Fibroblast of lung (primary cell): Measurements from ENCODE around the gene SRC.

ENCODE experiments used
- EZH2 ChIP-seq: IDR thresholded peaks from 2 replicates; pipeline ENCODE4 v1.5.1; 2012; ENCODE audit warnings: low read length, control low read depth, mild to moderate bottlenecking; ENCODE audit errors: missing control alignments
- TF ChIP-seq, protein P1 (sequence below), 2 donors: IDR thresholded peaks in 1 of 2; conservative IDR thresholded peaks in 1 of 2; 1 replicate in 1 of 2; 2 replicates in 1 of 2; pipeline ENCODE4 v1.5.1; 2011 to 2012; ENCODE audit warnings: low read length in 2 of 2, control low read depth in 1 of 2, inconsistent platforms in 1 of 2, low read depth in 1 of 2, mild to moderate bottlenecking in 1 of 2

DNA sequence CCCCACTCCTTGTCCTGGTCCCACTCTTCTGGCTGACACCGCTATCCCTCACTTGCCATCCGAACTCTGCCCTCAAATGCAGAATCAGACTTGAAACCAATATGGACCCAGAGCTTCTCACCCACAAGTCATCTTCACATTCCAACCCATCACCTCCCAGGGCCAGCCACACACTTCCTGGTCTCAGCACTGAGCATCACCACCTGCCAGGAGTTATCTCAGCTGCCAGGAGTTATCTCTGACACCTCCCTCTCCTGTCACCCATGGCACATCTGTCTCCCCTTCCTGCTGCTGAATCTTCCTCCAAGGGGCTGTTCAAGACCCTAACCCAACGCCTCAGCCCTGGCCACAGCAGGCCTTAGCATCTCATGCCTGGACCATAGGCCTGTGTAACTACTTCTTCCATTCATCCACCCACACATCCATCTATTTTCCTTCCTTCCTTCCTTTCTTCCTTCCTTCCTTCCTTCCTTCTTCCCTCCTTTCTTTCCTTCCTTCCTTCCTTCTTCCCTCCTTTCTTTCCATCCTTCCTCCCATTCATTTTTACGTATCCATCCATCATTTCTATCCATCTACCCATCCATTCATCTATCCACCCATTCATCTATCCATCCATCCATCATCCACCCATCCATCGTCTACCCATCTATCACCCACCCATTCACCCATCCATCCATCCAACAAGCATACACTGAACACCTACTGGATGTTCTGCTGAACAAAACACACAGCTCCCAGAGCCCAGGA is 100.5 kb downstream of the SRC start:
- TF ChIP-seq EZH2, result no peak
- TF ChIP-seq, protein P1, sequence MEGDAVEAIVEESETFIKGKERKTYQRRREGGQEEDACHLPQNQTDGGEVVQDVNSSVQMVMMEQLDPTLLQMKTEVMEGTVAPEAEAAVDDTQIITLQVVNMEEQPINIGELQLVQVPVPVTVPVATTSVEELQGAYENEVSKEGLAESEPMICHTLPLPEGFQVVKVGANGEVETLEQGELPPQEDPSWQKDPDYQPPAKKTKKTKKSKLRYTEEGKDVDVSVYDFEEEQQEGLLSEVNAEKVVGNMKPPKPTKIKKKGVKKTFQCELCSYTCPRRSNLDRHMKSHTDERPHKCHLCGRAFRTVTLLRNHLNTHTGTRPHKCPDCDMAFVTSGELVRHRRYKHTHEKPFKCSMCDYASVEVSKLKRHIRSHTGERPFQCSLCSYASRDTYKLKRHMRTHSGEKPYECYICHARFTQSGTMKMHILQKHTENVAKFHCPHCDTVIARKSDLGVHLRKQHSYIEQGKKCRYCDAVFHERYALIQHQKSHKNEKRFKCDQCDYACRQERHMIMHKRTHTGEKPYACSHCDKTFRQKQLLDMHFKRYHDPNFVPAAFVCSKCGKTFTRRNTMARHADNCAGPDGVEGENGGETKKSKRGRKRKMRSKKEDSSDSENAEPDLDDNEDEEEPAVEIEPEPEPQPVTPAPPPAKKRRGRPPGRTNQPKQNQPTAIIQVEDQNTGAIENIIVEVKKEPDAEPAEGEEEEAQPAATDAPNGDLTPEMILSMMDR (conservative IDR thresholded peaks at IDR 0.05 in 1 of 2, IDR thresholded peaks at IDR 0.05 in 1 of 2; ENCODE audit: low read depth in 1 of 2, low read length in 2 of 2), result no peak
